ENCODE measurements around the gene LSM7.

DNA sequence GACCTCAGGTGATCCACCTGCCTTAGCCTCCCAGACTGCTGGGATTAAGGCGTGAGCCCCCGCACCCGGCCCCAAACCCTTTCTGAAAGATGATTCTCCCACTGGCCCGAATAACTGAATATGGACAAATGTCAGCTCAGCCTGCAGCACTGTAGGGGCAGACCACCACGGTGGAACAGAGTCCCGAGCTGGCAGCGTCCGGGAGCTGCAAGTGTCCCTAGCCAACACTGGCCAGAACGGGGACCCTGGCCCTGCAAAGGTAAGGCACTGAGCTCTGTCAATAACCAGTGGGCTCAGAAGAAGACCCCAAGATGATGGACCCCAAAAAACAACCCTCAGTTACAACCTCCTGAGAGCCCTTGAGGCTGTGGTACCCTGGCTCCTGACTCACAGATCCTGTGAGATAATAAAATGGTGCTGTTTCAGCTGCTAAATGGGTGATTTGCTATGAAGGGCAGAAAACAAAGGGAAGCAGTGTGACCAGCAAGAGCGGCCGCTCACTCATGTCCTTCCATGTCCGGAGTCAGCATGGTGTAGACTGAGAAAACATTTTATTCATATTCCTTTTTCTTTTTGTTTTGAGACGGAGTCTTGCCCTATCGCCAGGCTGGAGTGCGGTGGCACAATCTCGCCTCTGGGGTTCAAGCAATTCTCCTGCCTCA lies 1.6 kb downstream of the LSM7 start:
- TF ChIP-seq EZH2 (IDR thresholded peaks at IDR 0.05; ENCODE audit: borderline replicate concordance, low read length): no peak
- TF ChIP-seq, protein P1, sequence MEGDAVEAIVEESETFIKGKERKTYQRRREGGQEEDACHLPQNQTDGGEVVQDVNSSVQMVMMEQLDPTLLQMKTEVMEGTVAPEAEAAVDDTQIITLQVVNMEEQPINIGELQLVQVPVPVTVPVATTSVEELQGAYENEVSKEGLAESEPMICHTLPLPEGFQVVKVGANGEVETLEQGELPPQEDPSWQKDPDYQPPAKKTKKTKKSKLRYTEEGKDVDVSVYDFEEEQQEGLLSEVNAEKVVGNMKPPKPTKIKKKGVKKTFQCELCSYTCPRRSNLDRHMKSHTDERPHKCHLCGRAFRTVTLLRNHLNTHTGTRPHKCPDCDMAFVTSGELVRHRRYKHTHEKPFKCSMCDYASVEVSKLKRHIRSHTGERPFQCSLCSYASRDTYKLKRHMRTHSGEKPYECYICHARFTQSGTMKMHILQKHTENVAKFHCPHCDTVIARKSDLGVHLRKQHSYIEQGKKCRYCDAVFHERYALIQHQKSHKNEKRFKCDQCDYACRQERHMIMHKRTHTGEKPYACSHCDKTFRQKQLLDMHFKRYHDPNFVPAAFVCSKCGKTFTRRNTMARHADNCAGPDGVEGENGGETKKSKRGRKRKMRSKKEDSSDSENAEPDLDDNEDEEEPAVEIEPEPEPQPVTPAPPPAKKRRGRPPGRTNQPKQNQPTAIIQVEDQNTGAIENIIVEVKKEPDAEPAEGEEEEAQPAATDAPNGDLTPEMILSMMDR (conservative IDR thresholded peaks at IDR 0.05 in 1 of 2, IDR thresholded peaks at IDR 0.05 in 1 of 2; ENCODE audit: extremely low read depth in 1 of 2, insufficient read depth in 1 of 2, low read depth in 1 of 2, low read length in 2 of 2): no peak

Data from mammary epithelial cell (primary cell).